Measurements from ENCODE around the gene RILPL1. TPM values are rescaled to one million over a fixed set of nuclear protein-coding genes. Genes with fewer than 3 reads are reported as not detected.

Gene RILPL1
- polyA plus RNA-seq, 1 donor (not counting 4 experiments of a cell fraction or from before 2014, with no cell fraction given) = 17.0 TPM

DNA sequence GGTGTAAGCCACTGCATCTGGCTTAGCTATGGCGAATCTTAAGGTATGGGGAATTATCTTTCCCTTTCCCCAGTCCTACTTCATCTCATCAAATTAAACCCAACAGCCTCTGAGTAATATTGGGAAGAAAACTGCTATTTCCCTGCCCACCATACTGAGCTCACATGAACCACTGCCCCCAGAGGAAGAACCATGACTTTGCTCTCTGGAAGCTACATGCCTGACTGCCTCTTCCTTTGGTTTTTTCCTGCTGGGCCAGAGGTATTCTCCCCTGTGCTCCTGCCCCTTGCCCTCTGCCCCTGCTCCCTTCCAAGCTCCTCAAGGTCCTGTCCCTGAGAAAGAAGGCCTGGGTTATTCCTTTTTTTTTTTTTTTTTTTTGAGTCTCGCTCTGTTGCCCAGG is 112.2 kb downstream of the RILPL1 start:
- no peak overlapping the region for H2AFZ ChIP-seq (ENCODE audit: control insufficient read depth, low read length)
- H3K27ac ChIP-seq (ENCODE audit: control insufficient read depth, insufficient read depth, low read length) = no peak overlapping the region
- no peak overlapping the region for H3K9ac ChIP-seq (ENCODE audit: control insufficient read depth, extremely low read depth, insufficient read depth, low read length)
- FAIRE-seq = no peak
- no peak for DNase-seq (ENCODE audit: low read depth, low spot score)
- no peak for TF ChIP-seq EZH2 (IDR thresholded peaks at IDR 0.05; ENCODE audit: low read length)
- TF ChIP-seq CTCF (optimal IDR thresholded peaks at IDR 0.05 in 1 of 3, IDR thresholded peaks at IDR 0.05 in 1 of 3, conservative IDR thresholded peaks at IDR 0.05 in 1 of 3; ENCODE audit: extremely low read depth in 1 of 3, insufficient read depth in 2 of 3, low read length in 3 of 3) = no peak
- dilution Hi-C loops (cut with MboI; ENCODE audit: extremely low pct_ligation_motif_present, low sequenced_read_pairs) = no loop called here
- H3K79me2 ChIP-seq (ENCODE audit: control insufficient read depth, insufficient read depth, low read length) = no peaks in the 10 kb centered on the region
- no peaks in the 10 kb centered on the region for H3K27me3 ChIP-seq (ENCODE audit: control insufficient read depth, extremely low read depth, insufficient read depth, low read length)
- no peaks in the 10 kb centered on the region for H4K20me1 ChIP-seq (ENCODE audit: control insufficient read depth, extremely low read depth, insufficient read depth, low read length)
- no peaks in the 10 kb centered on the region for H3K4me1 ChIP-seq (ENCODE audit: control insufficient read depth, extremely low read depth, insufficient read depth, low read length)
- H3K9me1 ChIP-seq (ENCODE audit: control insufficient read depth, extremely low read depth, insufficient read depth, low read length) = no peaks in the 10 kb centered on the region
- H3K4me2 ChIP-seq (ENCODE audit: control insufficient read depth, extremely low read depth, insufficient read depth, low read depth, low read length) = no peak overlapping the region
- no peaks in the 10 kb centered on the region for H3K9me3 ChIP-seq (ENCODE audit: control insufficient read depth, low read depth, low read length)
- peaks cover 3% of the 10 kb centered on the region in 2 experiments for H3K36me3 ChIP-seq (ENCODE audit: control insufficient read depth in 2 of 2, extremely low read depth in 1 of 2, insufficient read depth in 2 of 2, low read length in 2 of 2)
- no peak overlapping the region for H3K4me3 ChIP-seq (ENCODE audit: control insufficient read depth in 2 of 3, extremely low read depth in 1 of 3, insufficient read depth in 2 of 3, low read depth in 1 of 3, low read length in 3 of 3)

Small RNA genes within 50 kb of the gene (small RNA-seq; reads per million reads assigned to genes)
- gene AC145423.2 (ENCODE audit: insufficient read length in 3 of 3, low read depth in 3 of 3, low replicate concordance in 1 of 3) = 0 reads per million in 3 experiments
- gene MIR3908 (ENCODE audit: insufficient read length in 3 of 3, low read depth in 3 of 3, low replicate concordance in 1 of 3) = 0 reads per million in 3 experiments

Other genes with a start within 250 kb of the RILPL1 start
- 11.0 to 18.4 TPM (median 12.0 TPM) in 3 replicates for gene SBNO1, start 168.9 kb downstream of the RILPL1 start, polyA plus RNA-seq
- gene KMT5A, start 149.6 kb downstream of the RILPL1 start, polyA plus RNA-seq = 19.4 to 39.2 TPM (median 28.6 TPM) in 3 replicates
- 2.1 to 3.6 TPM (median 3.2 TPM) in 3 replicates for gene RILPL2, start 97.0 kb downstream of the RILPL1 start, polyA plus RNA-seq
- 9.2 to 17.1 TPM (median 15.2 TPM) in 3 replicates for gene SNRNP35, start 75.6 kb downstream of the RILPL1 start, polyA plus RNA-seq
- gene TMED2, start 50.8 kb upstream of the RILPL1 start, polyA plus RNA-seq = 157 to 245 TPM (median 190 TPM) in 3 replicates
- gene DDX55, start 68.4 kb upstream of the RILPL1 start, polyA plus RNA-seq = 19.6 to 25.7 TPM (median 21.5 TPM) in 3 replicates
- gene EIF2B1, start 100.0 kb upstream of the RILPL1 start, polyA plus RNA-seq = 27.5 to 47.4 TPM (median 39.5 TPM) in 3 replicates
- gene GTF2H3, start 100.1 kb upstream of the RILPL1 start, polyA plus RNA-seq = 46.8 to 60.8 TPM (median 57.2 TPM) in 3 replicates
- 2.9 to 6.9 TPM (median 3.2 TPM) in 3 replicates for gene TCTN2, start 137.4 kb upstream of the RILPL1 start, polyA plus RNA-seq
- gene ATP6V0A2, start 178.6 kb upstream of the RILPL1 start, polyA plus RNA-seq = 13.5 to 21.1 TPM (median 21.0 TPM) in 3 replicates
- 0.01 to 0.08 TPM (median 0.02 TPM) in 3 replicates for gene DNAH10, start 228.6 kb upstream of the RILPL1 start, polyA plus RNA-seq